K562 (cell line): Measurements from ENCODE around the gene ELMO1. TPM values are rescaled to one million over a fixed set of nuclear protein-coding genes. Genes with fewer than 3 reads are reported as not detected.

ENCODE experiments used
- ATAC-seq: fragments of 200-7000 bp; cut with Tn5 transposase; 3 replicates; pipeline ENCODE4 v1.9.1; 2020; ENCODE audit warnings: moderate library complexity
- BruUV-seq: library from RNA; stranded (reverse); fragments of 400-500 nt; replicated peaks from 2 replicates; lab custom pipeline; 2021; lab: Mats Ljungman, UMichigan
- CTCF ChIA-PET: fragments of 300-600 bp; formaldehyde crosslinking; extraction: SDS; loops from one replicate; lab custom pipeline; 2021; ENCODE audit warnings: low intra/inter-chr PET ratio; lab: Yijun Ruan, JAX
- POLR2A ChIA-PET: fragments of 300-600, 350-650 bp; sonication (Branson Sonifier 250); formaldehyde crosslinking; extraction: SDS; loops from one replicate; lab custom pipeline; 2021; ENCODE audit warnings: antibody characterized with exemption, inconsistent platforms; lab: Yijun Ruan, JAX
- DNase-seq, 4 experiments: peaks; one replicate each; pipeline versions ENCODE4 v3.0.0 to v3.0.0-alpha.2; 2011 to 2018; ENCODE audit warnings: low spot score in 3 of 4, mixed read lengths in 3 of 4; ENCODE audit errors: extremely low read depth in 1 of 4
- FAIRE-seq: peaks from 2 replicates; lab custom pipeline; 2011; peaks lifted over from hg19 to GRCh38; lab: Jason Lieb, UNC
- H2AFZ ChIP-seq: 2 replicates; pipeline ENCODE4 v1.6.0; 2011; ENCODE audit warnings: low read depth, low read length, control low read depth, inconsistent platforms
- H3K27ac ChIP-seq: fragments of 200-600 bp; 3 replicates; pipeline ENCODE4 v1.8.0; 2011; ENCODE audit warnings: low read depth, mild to moderate bottlenecking, control low read depth, inconsistent platforms, low read length, moderate library complexity, mixed read lengths; ENCODE audit errors: extremely low read depth
- H3K27me3 ChIP-seq, 2 experiments: fragments of 300-600 bp in 1 of 2; 2 replicates in 1 of 2; 3 replicates in 1 of 2; pipeline versions ENCODE4 v1.6.0 to v1.8.0; 2011; ENCODE audit warnings: inconsistent platforms in 2 of 2, low read length in 2 of 2, mild to moderate bottlenecking in 1 of 2, mixed read lengths in 1 of 2, moderate library complexity in 1 of 2; ENCODE audit not compliant: control insufficient read depth in 2 of 2, insufficient read depth in 2 of 2
- H3K36me3 ChIP-seq: fragments of 300-600 bp; 3 replicates; pipeline ENCODE4 v1.8.0; 2011; ENCODE audit warnings: mild to moderate bottlenecking, low read length, inconsistent platforms; ENCODE audit not compliant: control insufficient read depth, insufficient read depth
- H3K4me1 ChIP-seq, 2 experiments: fragments of 200-600 bp in 1 of 2; replicated peaks in 1 of 2; 2 replicates in 1 of 2; 3 replicates in 1 of 2; pipeline versions ENCODE4 v1.5.1 to v1.8.0; 2011; ENCODE audit warnings: inconsistent platforms in 2 of 2, low read length in 2 of 2, mild to moderate bottlenecking in 1 of 2, mixed read lengths in 1 of 2, moderate library complexity in 1 of 2; ENCODE audit not compliant: control insufficient read depth in 2 of 2, insufficient read depth in 2 of 2
- H3K4me2 ChIP-seq: 2 replicates; pipeline ENCODE4 v1.6.1; 2011; ENCODE audit warnings: low read length, control low read depth, inconsistent platforms, mixed read lengths; ENCODE audit not compliant: insufficient read depth
- H3K4me3 ChIP-seq: fragments of 200-600 bp; sonication (generic), shearing (Covaris generic); 2 replicates; pipeline ENCODE4 v1.5.1; 2016; ENCODE audit warnings: control low read depth, inconsistent platforms
- H3K79me2 ChIP-seq: fragments of 200-600 bp; 3 replicates; pipeline ENCODE4 v1.8.0; 2011; ENCODE audit warnings: low read length, inconsistent platforms; ENCODE audit not compliant: control insufficient read depth, insufficient read depth
- H3K9ac ChIP-seq, 2 experiments: 2 replicates each; pipeline versions ENCODE4 v1.6.0 to v1.6.1; 2011; ENCODE audit warnings: low read depth in 2 of 2, low read length in 2 of 2, control low read depth in 1 of 2, inconsistent platforms in 1 of 2, mild to moderate bottlenecking in 1 of 2, mixed read lengths in 1 of 2; ENCODE audit not compliant: insufficient read depth in 1 of 2
- H3K9me1 ChIP-seq: one replicate; pipeline ENCODE4 v1.6.0; 2011; ENCODE audit warnings: inconsistent platforms, mild to moderate bottlenecking, low read length, moderate library complexity; ENCODE audit not compliant: control insufficient read depth, insufficient read depth
- H3K9me3 ChIP-seq: replicated peaks from 2 replicates; pipeline ENCODE4 v1.5.1; 2011; ENCODE audit warnings: low read depth, low read length, inconsistent platforms; ENCODE audit not compliant: control insufficient read depth, insufficient read depth
- H4K20me1 ChIP-seq: replicated peaks from 2 replicates; pipeline ENCODE4 v1.6.1; 2011; ENCODE audit warnings: low read length, inconsistent platforms, mixed read lengths; ENCODE audit not compliant: control insufficient read depth, insufficient read depth
- EWSR1 ChIP-seq: fragments of 450-650 bp; IDR thresholded peaks from 2 replicates; pipeline ENCODE4 v1.6.1; 2018; ENCODE audit warnings: borderline replicate concordance, mild to moderate bottlenecking, low read depth, moderate library complexity; ENCODE audit not compliant: partially characterized antibody
- HNRNPK ChIP-seq: fragments of 200-400 bp; formaldehyde crosslinking; IDR thresholded peaks from one replicate; pipeline ENCODE4 v1.6.1; 2018; ENCODE audit warnings: mild to moderate bottlenecking, low read depth, low read length; ENCODE audit not compliant: poor library complexity, severe bottlenecking
- KDM2B ChIP-seq: fragments of 250-450 bp; sonication (Bioruptor Pico); IDR thresholded peaks from 2 replicates; pipeline ENCODE4 v1.8.0; 2021; ENCODE audit warnings: mild to moderate bottlenecking, moderate library complexity
- KLF10 ChIP-seq: fragments of 250-450 bp; sonication (Bioruptor Pico); IDR thresholded peaks from 2 replicates; pipeline ENCODE4 v1.6.1; 2021; ENCODE audit warnings: matching md5 sums
- NR2F6 ChIP-seq: fragments of 450-650 bp; formaldehyde crosslinking; IDR thresholded peaks from 2 replicates; pipeline ENCODE4 v1.4.0; 2020; ENCODE audit warnings: mild to moderate bottlenecking
- POLR2B ChIP-seq: fragments of 450-650 bp; IDR thresholded peaks from 2 replicates; pipeline ENCODE4 v1.6.1; 2018; ENCODE audit warnings: low read depth; ENCODE audit not compliant: partially characterized antibody
- SAP30 ChIP-seq: fragments of 200-600 bp; sonication (generic); IDR thresholded peaks from 2 replicates; pipeline ENCODE4 v1.6.1; 2012; ENCODE audit warnings: borderline replicate concordance, low read depth, mild to moderate bottlenecking, moderate library complexity, low read length, control low read depth, inconsistent platforms; ENCODE audit not compliant: insufficient read depth, poor library complexity, severe bottlenecking
- SP2 ChIP-seq: IDR thresholded peaks from 2 replicates; pipeline ENCODE4 v1.6.1; 2011; ENCODE audit warnings: mild to moderate bottlenecking, low read depth, low read length, moderate library complexity; ENCODE audit not compliant: poor library complexity, severe bottlenecking; ENCODE audit errors: extremely low read depth
- ZNF695 ChIP-seq: fragments of 450-650 bp; formaldehyde crosslinking; IDR thresholded peaks from 2 replicates; pipeline ENCODE4 v1.4.0; 2020; ENCODE audit warnings: mild to moderate bottlenecking, moderate library complexity
- ZNF717 ChIP-seq: fragments of 250-450 bp; sonication (Bioruptor Pico); IDR thresholded peaks from 2 replicates; pipeline ENCODE4 v1.5.0; 2021
- in situ Hi-C: fragments of 300-500 bp; cut with MboI; formaldehyde crosslinking; loops from 4 replicates; pipeline ENCODE4 v1.15.0; 2018; ENCODE audit warnings: inconsistent platforms, mixed read lengths
- intact Hi-C: fragments of 100-400 bp; cut with micrococcal nuclease; formaldehyde crosslinking; loops from 2 replicates; pipeline ENCODE4 v1.14.2; 2022
- polyA plus RNA-seq, 8 experiments: library from polyadenylated mRNA; depleted of rRNA in 4 of 8; stranded (reverse) in 5 of 8; unstranded in 3 of 8; fragments of >200 nt; fragmentation: Nextera tagmentation in 2 of 8; fragmentation: Illumina TruSeq in 1 of 8; extraction: Ambion mirVana in 2 of 8; extraction: Trizol in 1 of 8; gene quantifications; 2 replicates each; pipeline versions ENCODE4 v1.2.1 to v1.2.3, GENCODE V29; 2011 to 2014; ENCODE audit warnings: inconsistent platforms in 1 of 8, missing spikeins in 1 of 8
- total RNA-seq, 7 experiments: library from RNA; depleted of rRNA in 6 of 7; stranded (reverse); fragments of >200 nt in 6 of 7; fragmentation: Illumina TruSeq in 2 of 7; extraction: Trizol in 2 of 7; gene quantifications; 2 replicates each; pipeline versions ENCODE4 v1.2.1 to v1.2.3, GENCODE V29; 2011 to 2021; ENCODE audit warnings: low replicate concordance in 1 of 7
- TF ChIP-seq, protein P1 (sequence below), 3 experiments: IDR thresholded peaks in 2 of 3; conservative IDR thresholded peaks in 1 of 3; 2 replicates each; pipeline ENCODE4 v1.5.1; 2011 to 2012; ENCODE audit warnings: low read length in 3 of 3, mild to moderate bottlenecking in 3 of 3, control low read depth in 2 of 3, improper control_type of control experiment in 1 of 3, inconsistent platforms in 1 of 3, low read depth in 1 of 3, mixed read lengths in 1 of 3, moderate library complexity in 1 of 3; ENCODE audit not compliant: insufficient read depth in 2 of 3
- TF ChIP-seq, protein P2 (sequence below), 2 experiments: fragments of 450-650 bp in 1 of 2; sonication (generic) in 1 of 2; formaldehyde crosslinking in 1 of 2; IDR thresholded peaks in 1 of 2; conservative IDR thresholded peaks in 1 of 2; 2 replicates each; pipeline versions ENCODE4 v1.6.1 to v1.8.1; 2016 to 2023; ENCODE audit warnings: mild to moderate bottlenecking in 2 of 2, moderate library complexity in 2 of 2, inconsistent platforms in 1 of 2, missing genetic modification reagents in 1 of 2
- TF ChIP-seq, protein P3 (sequence below): fragments of 450-650 bp; IDR thresholded peaks from 2 replicates; pipeline ENCODE4 v1.6.1; 2017; ENCODE audit warnings: antibody characterized with exemption

The ELMO1 gene
- total and polyA plus RNA-seq, 9 of the 15 experiments (the other 6 are each of a cell fraction or from before 2014, with no cell fraction given), result 0.36 to 7.2 (median 3.6) TPM

DNA sequence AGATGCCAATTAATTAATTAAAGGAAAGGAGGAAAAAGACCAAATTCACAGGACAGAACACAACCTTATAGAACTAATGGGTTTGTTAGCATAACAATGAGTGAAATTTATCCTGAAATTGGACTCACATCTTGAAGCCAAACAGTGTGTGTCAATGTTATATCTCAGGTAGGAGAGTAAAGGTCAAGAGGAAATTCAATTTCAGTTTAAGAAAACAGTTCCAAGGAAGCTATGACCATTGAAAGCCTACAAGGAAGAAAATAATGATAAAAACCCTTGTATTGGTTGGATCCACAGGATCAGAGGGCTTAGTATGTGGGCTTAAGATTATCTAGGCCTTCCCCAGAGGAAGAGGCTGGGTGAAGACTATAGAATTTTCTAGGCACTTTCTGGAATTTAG lies 525.5 kb downstream of the ELMO1 start:
- Histone ChIP-seq H3K36me3 (no peaks in the 10 kb centered on the region), H3K79me2 (no peaks in the 10 kb centered on the region), H3K4me1 (no peaks in the 10 kb centered on the region), H3K27ac (no peak overlapping the region), H3K4me2 (no peak overlapping the region), H3K4me3 (no peak overlapping the region), H3K9ac (no peak overlapping the region), H3K9me3 (no peaks in the 10 kb centered on the region), H3K27me3 (no peaks in the 10 kb centered on the region), H3K9me1 (no peaks in the 10 kb centered on the region), H4K20me1 (no peaks in the 10 kb centered on the region), H2AFZ (no peak overlapping the region)
- ChIA-PET CTCF (no interaction called here), POLR2A (no interaction called here)
- in situ Hi-C loops (no loop called here), intact Hi-C loops (no loop called here)
- no TSS peak for BruUV-seq
- ATAC-seq (no peak), FAIRE-seq (no peak), DNase-seq (no peak)
- TF ChIP-seq ZNF695 (CRISPR knock-in tag) (no peak), SAP30 (no peak), POLR2B (no peak), NR2F6 (CRISPR knock-in tag) (no peak), HNRNPK (no peak), SP2 (no peak), KLF10 (CRISPR knock-in tag) (no peak), KDM2B (CRISPR knock-in tag) (no peak), EWSR1 (no peak), ZNF717 (no peak)
- TF ChIP-seq, protein P1, sequence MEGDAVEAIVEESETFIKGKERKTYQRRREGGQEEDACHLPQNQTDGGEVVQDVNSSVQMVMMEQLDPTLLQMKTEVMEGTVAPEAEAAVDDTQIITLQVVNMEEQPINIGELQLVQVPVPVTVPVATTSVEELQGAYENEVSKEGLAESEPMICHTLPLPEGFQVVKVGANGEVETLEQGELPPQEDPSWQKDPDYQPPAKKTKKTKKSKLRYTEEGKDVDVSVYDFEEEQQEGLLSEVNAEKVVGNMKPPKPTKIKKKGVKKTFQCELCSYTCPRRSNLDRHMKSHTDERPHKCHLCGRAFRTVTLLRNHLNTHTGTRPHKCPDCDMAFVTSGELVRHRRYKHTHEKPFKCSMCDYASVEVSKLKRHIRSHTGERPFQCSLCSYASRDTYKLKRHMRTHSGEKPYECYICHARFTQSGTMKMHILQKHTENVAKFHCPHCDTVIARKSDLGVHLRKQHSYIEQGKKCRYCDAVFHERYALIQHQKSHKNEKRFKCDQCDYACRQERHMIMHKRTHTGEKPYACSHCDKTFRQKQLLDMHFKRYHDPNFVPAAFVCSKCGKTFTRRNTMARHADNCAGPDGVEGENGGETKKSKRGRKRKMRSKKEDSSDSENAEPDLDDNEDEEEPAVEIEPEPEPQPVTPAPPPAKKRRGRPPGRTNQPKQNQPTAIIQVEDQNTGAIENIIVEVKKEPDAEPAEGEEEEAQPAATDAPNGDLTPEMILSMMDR (IDR thresholded peaks at IDR 0.05 in 2 of 3, conservative IDR thresholded peaks at IDR 0.05 in 1 of 3; ENCODE audit: insufficient read depth in 2 of 3, low read depth in 1 of 3, low read length in 3 of 3), result no peak
- TF ChIP-seq, protein P2, sequence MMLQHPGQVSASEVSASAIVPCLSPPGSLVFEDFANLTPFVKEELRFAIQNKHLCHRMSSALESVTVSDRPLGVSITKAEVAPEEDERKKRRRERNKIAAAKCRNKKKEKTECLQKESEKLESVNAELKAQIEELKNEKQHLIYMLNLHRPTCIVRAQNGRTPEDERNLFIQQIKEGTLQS (IDR thresholded peaks at IDR 0.05), result no peak
- TF ChIP-seq, protein P2 (CRISPR knock-in tag; conservative IDR thresholded peaks at IDR 0.05), result no peak
- TF ChIP-seq, protein P3, sequence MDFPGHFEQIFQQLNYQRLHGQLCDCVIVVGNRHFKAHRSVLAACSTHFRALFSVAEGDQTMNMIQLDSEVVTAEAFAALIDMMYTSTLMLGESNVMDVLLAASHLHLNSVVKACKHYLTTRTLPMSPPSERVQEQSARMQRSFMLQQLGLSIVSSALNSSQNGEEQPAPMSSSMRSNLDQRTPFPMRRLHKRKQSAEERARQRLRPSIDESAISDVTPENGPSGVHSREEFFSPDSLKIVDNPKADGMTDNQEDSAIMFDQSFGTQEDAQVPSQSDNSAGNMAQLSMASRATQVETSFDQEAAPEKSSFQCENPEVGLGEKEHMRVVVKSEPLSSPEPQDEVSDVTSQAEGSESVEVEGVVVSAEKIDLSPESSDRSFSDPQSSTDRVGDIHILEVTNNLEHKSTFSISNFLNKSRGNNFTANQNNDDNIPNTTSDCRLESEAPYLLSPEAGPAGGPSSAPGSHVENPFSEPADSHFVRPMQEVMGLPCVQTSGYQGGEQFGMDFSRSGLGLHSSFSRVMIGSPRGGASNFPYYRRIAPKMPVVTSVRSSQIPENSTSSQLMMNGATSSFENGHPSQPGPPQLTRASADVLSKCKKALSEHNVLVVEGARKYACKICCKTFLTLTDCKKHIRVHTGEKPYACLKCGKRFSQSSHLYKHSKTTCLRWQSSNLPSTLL, result no peak
